ENCODE results near the gene PADI3. TPM values are rescaled to one million over a fixed set of nuclear protein-coding genes. Genes with fewer than 3 reads are reported as not detected.

PADI3 gene
- total and polyA plus RNA-seq, 12 donors = not detected

DNA sequence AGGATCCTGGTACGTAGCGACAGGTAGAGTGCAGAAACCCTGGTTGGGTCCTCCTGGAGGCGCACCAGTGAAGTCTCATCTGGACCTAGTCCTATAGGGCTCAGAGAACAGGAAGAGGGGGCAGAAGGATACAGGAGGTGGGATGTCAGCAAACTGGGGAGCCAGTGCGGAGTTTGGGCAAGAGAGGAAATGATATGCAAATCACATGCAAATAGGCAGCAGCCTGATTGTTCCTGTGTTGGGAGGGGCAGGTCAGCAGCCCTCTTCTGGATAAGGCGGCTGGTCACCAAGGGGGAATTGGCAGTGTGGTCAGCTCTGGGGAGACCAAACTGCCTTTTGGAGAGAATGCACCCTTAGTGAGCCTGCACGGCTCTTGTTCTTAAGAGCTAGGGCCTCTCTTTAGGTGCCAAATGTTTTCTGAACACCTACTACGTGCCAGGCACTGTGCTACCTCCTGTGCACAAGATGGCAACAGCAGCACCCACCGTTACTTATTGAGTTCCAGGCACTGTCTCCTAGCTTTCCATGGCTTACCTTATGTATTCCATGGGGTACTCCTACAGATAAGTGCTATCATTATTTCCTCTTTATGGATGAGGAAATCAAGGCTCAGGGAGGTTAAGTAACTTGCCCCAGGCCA lies 18.1 kb upstream of the PADI3 start:
- no peaks in the 10 kb centered on the region for H3K4me1 ChIP-seq (replicated peaks in 1 of 2)
- H3K27me3 ChIP-seq = no peaks in the 10 kb centered on the region
- no peak for TF ChIP-seq POLR2A (IDR thresholded peaks at IDR 0.05)
- TF ChIP-seq, protein P1, sequence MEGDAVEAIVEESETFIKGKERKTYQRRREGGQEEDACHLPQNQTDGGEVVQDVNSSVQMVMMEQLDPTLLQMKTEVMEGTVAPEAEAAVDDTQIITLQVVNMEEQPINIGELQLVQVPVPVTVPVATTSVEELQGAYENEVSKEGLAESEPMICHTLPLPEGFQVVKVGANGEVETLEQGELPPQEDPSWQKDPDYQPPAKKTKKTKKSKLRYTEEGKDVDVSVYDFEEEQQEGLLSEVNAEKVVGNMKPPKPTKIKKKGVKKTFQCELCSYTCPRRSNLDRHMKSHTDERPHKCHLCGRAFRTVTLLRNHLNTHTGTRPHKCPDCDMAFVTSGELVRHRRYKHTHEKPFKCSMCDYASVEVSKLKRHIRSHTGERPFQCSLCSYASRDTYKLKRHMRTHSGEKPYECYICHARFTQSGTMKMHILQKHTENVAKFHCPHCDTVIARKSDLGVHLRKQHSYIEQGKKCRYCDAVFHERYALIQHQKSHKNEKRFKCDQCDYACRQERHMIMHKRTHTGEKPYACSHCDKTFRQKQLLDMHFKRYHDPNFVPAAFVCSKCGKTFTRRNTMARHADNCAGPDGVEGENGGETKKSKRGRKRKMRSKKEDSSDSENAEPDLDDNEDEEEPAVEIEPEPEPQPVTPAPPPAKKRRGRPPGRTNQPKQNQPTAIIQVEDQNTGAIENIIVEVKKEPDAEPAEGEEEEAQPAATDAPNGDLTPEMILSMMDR (IDR thresholded peaks at IDR 0.05) = no peak
- DNase-seq = no peak
- WGBS, 4 donors = 76 to 90% (median 83%) methylated on average over 8 of the region's 8 CpGs
- no peak overlapping the region for H3K27ac ChIP-seq
- intact Hi-C loops (cut with DNase I) = no loop called here
- H3K4me3 ChIP-seq = no peak overlapping the region
- H3K9me3 ChIP-seq (replicated peaks in 1 of 3) = no peaks in the 10 kb centered on the region
- H3K36me3 ChIP-seq (replicated peaks in 1 of 2) = no peaks in the 10 kb centered on the region

DNA sequence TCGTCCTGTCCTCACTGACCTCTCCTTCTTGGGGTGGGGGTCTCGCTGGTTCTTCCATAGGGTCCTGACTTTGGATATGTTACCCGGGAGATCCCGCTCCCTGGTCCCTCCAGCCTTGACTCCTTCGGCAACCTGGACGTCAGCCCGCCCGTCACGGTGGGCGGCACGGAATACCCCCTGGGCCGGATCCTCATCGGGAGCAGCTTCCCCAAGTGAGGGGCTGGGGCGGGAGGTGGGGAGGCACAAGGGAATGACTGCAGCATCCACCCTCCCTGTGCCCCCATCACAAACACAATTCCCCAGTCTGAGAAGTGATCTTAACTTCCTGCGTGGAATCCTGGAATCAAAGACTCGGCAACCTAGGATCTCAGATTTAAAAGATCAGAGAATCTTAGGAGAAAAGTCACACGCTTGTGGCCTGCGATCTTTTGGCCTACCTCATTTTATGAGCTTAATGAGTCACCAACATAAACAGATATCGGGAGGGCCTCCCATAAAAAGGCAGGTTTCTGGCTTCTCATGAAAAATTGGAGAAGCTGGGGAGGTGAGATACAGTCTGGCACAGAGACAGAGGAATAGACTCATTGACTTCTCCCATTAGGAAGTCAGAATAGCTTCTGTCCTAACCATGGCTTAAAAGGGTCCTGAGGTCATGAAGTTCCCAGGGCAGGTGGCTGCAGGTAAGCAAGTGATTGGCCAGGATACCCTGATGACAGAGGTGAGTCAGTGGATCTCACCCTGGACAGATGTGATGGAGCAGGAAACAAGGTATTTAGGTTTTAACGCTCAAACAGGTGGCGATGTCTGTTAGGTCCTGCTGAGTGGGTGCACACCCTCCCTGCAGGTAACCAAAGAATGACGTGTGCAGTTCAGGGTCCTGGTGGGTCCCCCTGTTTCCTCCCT lies 15.9 kb upstream of the PADI3 start:
- WGBS, 4 donors = 72 to 85% (median 79%) methylated on average over 22 of the region's 22 CpGs
- H3K27ac ChIP-seq = no peak overlapping the region
- TF ChIP-seq POLR2A (IDR thresholded peaks at IDR 0.05) = no peak
- TF ChIP-seq, protein P1 (IDR thresholded peaks at IDR 0.05) = no peak

DNA sequence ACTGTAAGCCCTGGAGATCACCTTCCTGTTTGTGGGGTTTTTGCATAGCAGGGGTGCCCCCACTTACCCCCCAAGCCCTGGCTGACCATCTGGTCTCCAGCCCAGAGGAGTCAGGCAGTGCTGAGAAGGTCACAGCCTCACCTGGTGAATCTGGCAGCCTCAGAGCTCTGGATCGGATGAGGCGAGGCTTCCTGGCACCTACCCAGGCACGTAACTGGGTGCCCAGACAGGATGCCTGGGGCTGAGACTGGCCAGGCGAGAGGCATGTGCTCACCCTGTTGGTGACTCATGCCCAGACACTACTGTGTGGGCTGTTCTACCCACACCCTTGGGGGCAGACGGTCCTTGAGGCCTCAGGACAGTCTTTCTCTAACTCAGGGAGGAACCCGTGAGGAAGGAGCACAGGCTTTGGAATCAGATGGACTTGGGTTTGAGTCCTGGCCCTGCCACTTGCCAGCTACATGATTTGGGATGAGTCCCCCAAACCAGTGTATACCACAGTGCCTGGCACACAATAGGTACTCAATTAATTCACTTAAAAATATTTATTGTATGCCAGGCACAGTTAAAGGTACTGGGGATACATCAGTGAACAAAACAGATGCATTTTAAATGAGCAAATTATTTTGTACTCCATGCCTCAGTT lies 15.1 kb upstream of the PADI3 start:
- H3K27me3 ChIP-seq = no peaks in the 10 kb centered on the region
- no peaks in the 10 kb centered on the region for H3K4me1 ChIP-seq (replicated peaks in 1 of 2)
- no peak overlapping the region for H3K4me3 ChIP-seq
- intact Hi-C loops (cut with DNase I) = loop anchor here in 1 of 2 donors (2.0 kb wide), 1 partner anchor 167 kb away; no protein-coding TSS in a partner anchor
- H3K36me3 ChIP-seq (replicated peaks in 1 of 2) = no peaks in the 10 kb centered on the region
- no peak overlapping the region for H3K27ac ChIP-seq
- peak; percentile 26 to 79 (median 69) for DNase-seq
- H3K9me3 ChIP-seq (replicated peaks in 1 of 3) = no peaks in the 10 kb centered on the region
- WGBS, 4 donors = 10 to 55% (median 43%) methylated on average over 3 to 6 of the region's 6 CpGs
- no peak for TF ChIP-seq POLR2A (IDR thresholded peaks at IDR 0.05)
- TF ChIP-seq, protein P1 (IDR thresholded peaks at IDR 0.05) = no peak

More for the DNA sequence above, 15.9 kb upstream of the PADI3 start:
- no peak for DNase-seq
- intact Hi-C loops (cut with DNase I) = loop anchor here in 1 of 2 donors (2.0 kb wide), 1 partner anchor 166 kb away; no protein-coding TSS in a partner anchor
- Histone ChIP-seq H3K9me3 (replicated peaks in 1 of 3) (no peaks in the 10 kb centered on the region), H3K4me3 (no peak overlapping the region), H3K27me3 (no peaks in the 10 kb centered on the region), H3K4me1 (replicated peaks in 1 of 2) (no peaks in the 10 kb centered on the region), H3K36me3 (replicated peaks in 1 of 2) (no peaks in the 10 kb centered on the region)

DNA sequence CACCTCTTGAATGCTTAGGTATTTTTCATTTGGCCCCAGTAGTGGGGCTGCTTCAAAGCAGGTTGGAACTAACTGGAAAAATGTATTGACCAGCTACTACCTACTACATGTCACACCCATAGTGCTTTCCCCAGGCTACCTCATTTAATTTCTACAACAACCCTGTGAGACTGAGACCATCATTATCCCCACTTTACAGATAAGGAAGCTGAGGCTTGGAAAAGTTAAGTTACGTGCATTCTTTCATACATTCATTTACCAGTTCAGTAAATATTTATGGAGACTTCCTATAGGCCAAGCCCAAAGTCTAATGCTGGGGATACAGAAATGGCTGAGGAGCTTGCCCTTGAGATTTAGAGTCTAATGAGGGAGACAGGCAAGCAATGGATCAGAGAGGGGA lies 14.5 kb upstream of the PADI3 start:
- H3K27ac ChIP-seq = no peak overlapping the region
- no peaks in the 10 kb centered on the region for H3K27me3 ChIP-seq
- no peaks in the 10 kb centered on the region for H3K9me3 ChIP-seq (replicated peaks in 1 of 3)
- DNase-seq = no peak
- intact Hi-C loops (cut with DNase I) = no loop called here
- TF ChIP-seq, protein P1 (IDR thresholded peaks at IDR 0.05) = no peak
- no peak for TF ChIP-seq POLR2A (IDR thresholded peaks at IDR 0.05)
- no peak overlapping the region for H3K4me3 ChIP-seq
- 97 to 100% (median 99%) methylated on average over 1 of the region's 1 CpG for WGBS, 4 donors
- no peaks in the 10 kb centered on the region for H3K36me3 ChIP-seq (replicated peaks in 1 of 2)
- no peaks in the 10 kb centered on the region for H3K4me1 ChIP-seq (replicated peaks in 1 of 2)

Data from adrenal gland (tissue), 12 donors.